HEK293 (cell line): ENCODE results near the gene SLC26A4.

ENCODE experiments used
- EGR2 ChIP-seq: fragments of 450-650 bp; formaldehyde crosslinking; IDR thresholded peaks from 2 replicates; pipeline ENCODE4 v1.5.1; 2016; ENCODE audit warnings: low read depth, missing biosample characterization, missing genetic modification characterization
- YY1 ChIP-seq: fragments of 450-650 bp; formaldehyde crosslinking; IDR thresholded peaks from 2 replicates; pipeline ENCODE4 v1.5.1; 2018; ENCODE audit warnings: missing biosample characterization, missing genetic modification characterization
- ZFP41 ChIP-seq: fragments of 450-650 bp; formaldehyde crosslinking; IDR thresholded peaks from 2 replicates; pipeline ENCODE4 v1.5.1; 2016; ENCODE audit warnings: missing biosample characterization, missing genetic modification characterization, borderline replicate concordance
- ZNF138 ChIP-seq: fragments of 450-650 bp; formaldehyde crosslinking; IDR thresholded peaks from 2 replicates; pipeline ENCODE4 v1.5.1; 2016; ENCODE audit warnings: missing biosample characterization, missing genetic modification characterization, borderline replicate concordance
- ZNF157 ChIP-seq: fragments of 450-650 bp; formaldehyde crosslinking; IDR thresholded peaks from 2 replicates; pipeline ENCODE4 v1.5.1; 2016; ENCODE audit warnings: missing biosample characterization, missing genetic modification characterization
- ZNF23 ChIP-seq: fragments of 450-650 bp; formaldehyde crosslinking; IDR thresholded peaks from 2 replicates; pipeline ENCODE4 v1.5.1; 2016; ENCODE audit warnings: missing biosample characterization, missing genetic modification characterization, borderline replicate concordance
- ZNF24 ChIP-seq: fragments of 450-650 bp; formaldehyde crosslinking; IDR thresholded peaks from 2 replicates; pipeline ENCODE4 v1.5.1; 2016; ENCODE audit warnings: missing biosample characterization, missing genetic modification characterization
- ZNF510 ChIP-seq: fragments of 450-650 bp; formaldehyde crosslinking; IDR thresholded peaks from 2 replicates; pipeline ENCODE4 v1.5.1; 2018; ENCODE audit warnings: mild to moderate bottlenecking, missing genetic modification characterization, missing biosample characterization; ENCODE audit not compliant: insufficient replicate concordance
- ZNF658 ChIP-seq: fragments of 450-650 bp; formaldehyde crosslinking; IDR thresholded peaks from 2 replicates; pipeline ENCODE4; 2016; ENCODE audit warnings: missing biosample characterization, missing genetic modification characterization
- ZNF747 ChIP-seq: fragments of 450-650 bp; formaldehyde crosslinking; IDR thresholded peaks from 2 replicates; pipeline ENCODE4 v1.5.1; 2016; ENCODE audit warnings: missing biosample characterization, missing genetic modification characterization
- ZNF76 ChIP-seq: fragments of 450-650 bp; formaldehyde crosslinking; IDR thresholded peaks from 2 replicates; pipeline ENCODE4; 2016; ENCODE audit warnings: low read depth, missing biosample characterization, missing genetic modification characterization, borderline replicate concordance
- TF ChIP-seq, protein P1 (sequence below): fragments of 450-650 bp; formaldehyde crosslinking; IDR thresholded peaks from 2 replicates; pipeline ENCODE4 v1.5.1; 2016; ENCODE audit warnings: missing biosample characterization, missing genetic modification characterization
- TF ChIP-seq, protein P2 (sequence below): fragments of 450-650 bp; formaldehyde crosslinking; IDR thresholded peaks from 2 replicates; pipeline ENCODE4 v1.5.1; 2016; ENCODE audit warnings: missing biosample characterization, missing genetic modification characterization
- TF ChIP-seq, protein P3 (sequence below): fragments of 450-650 bp; formaldehyde crosslinking; IDR thresholded peaks from 2 replicates; pipeline ENCODE4 v1.5.1; 2016; ENCODE audit warnings: missing biosample characterization, missing genetic modification characterization

DNA sequence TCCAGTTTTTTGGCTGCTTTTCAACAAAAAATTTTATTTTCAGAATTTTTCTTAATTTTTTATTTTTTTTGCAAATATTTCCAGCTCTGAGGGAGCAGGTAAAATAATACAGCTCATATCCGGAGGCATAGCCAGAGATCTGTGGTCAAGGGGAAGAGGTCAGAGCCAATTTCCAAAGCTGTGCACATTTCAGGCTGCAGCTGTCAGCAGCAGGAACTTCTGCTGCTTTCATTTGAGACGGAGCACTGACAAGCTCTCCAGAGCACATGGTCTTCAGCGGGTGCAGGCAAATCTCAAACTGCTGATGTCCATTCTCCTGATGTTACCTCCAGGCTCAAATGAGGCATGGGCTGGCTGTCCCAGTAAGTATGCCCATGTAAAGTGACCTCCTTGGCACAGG lies 31.1 kb downstream of the SLC26A4 start:
- TF ChIP-seq, protein P1, sequence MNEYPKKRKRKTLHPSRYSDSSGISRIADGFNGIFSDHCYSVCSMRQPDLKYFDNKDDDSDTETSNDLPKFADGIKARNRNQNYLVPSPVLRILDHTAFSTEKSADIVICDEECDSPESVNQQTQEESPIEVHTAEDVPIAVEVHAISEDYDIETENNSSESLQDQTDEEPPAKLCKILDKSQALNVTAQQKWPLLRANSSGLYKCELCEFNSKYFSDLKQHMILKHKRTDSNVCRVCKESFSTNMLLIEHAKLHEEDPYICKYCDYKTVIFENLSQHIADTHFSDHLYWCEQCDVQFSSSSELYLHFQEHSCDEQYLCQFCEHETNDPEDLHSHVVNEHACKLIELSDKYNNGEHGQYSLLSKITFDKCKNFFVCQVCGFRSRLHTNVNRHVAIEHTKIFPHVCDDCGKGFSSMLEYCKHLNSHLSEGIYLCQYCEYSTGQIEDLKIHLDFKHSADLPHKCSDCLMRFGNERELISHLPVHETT: no peak
- TF ChIP-seq YY1 (tag by site-specific recombination) (no peak), ZNF138 (no peak), ZNF658 (tag by site-specific recombination) (no peak), ZNF23 (tag by site-specific recombination) (no peak), ZNF157 (tag by site-specific recombination) (no peak), ZNF510 (tag by site-specific recombination) (no peak), ZFP41 (tag by site-specific recombination) (no peak), ZNF24 (no peak), ZNF76 (tag by site-specific recombination) (no peak), ZNF747 (tag by site-specific recombination) (no peak), EGR2 (tag by site-specific recombination) (no peak)
- TF ChIP-seq, protein P2, sequence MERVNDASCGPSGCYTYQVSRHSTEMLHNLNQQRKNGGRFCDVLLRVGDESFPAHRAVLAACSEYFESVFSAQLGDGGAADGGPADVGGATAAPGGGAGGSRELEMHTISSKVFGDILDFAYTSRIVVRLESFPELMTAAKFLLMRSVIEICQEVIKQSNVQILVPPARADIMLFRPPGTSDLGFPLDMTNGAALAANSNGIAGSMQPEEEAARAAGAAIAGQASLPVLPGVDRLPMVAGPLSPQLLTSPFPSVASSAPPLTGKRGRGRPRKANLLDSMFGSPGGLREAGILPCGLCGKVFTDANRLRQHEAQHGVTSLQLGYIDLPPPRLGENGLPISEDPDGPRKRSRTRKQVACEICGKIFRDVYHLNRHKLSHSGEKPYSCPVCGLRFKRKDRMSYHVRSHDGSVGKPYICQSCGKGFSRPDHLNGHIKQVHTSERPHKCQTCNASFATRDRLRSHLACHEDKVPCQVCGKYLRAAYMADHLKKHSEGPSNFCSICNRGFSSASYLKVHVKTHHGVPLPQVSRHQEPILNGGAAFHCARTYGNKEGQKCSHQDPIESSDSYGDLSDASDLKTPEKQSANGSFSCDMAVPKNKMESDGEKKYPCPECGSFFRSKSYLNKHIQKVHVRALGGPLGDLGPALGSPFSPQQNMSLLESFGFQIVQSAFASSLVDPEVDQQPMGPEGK (tag by site-specific recombination): no peak
- TF ChIP-seq, protein P3, sequence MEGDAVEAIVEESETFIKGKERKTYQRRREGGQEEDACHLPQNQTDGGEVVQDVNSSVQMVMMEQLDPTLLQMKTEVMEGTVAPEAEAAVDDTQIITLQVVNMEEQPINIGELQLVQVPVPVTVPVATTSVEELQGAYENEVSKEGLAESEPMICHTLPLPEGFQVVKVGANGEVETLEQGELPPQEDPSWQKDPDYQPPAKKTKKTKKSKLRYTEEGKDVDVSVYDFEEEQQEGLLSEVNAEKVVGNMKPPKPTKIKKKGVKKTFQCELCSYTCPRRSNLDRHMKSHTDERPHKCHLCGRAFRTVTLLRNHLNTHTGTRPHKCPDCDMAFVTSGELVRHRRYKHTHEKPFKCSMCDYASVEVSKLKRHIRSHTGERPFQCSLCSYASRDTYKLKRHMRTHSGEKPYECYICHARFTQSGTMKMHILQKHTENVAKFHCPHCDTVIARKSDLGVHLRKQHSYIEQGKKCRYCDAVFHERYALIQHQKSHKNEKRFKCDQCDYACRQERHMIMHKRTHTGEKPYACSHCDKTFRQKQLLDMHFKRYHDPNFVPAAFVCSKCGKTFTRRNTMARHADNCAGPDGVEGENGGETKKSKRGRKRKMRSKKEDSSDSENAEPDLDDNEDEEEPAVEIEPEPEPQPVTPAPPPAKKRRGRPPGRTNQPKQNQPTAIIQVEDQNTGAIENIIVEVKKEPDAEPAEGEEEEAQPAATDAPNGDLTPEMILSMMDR (tag by site-specific recombination): no peak
